ENCODE data around the gene C3orf20. TPM values are rescaled to one million over a fixed set of nuclear protein-coding genes. Genes with fewer than 3 reads are reported as not detected.

C3orf20 gene
- total and polyA plus RNA-seq, 2 experiments from 2014 or later = not detected

DNA sequence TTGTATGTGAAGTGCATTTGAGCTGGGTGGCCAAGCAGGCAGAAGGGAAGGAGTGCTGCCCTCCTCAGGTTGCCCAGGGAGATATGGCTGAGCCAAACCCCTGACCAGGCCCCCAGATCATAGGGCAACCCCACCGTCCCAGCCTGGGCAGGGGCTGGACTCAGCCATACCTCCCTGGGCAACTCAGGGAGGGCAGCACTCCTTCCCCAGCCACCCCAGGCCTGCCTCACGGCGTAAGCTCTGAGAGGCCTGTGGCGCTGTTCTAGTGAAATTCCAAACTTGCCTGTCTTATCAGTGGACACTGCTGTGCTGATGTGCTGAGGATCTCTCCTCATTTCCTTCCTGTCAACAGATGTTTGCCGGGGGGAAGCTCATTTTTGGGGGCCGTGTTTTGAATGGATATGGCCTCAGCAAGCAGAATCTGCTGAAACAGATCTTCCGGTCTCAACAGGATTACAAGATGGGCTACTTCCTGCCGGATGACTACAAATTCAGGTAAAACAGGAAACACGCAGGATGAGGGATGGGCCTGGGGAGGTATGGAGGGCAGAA lies 86.3 kb downstream of the C3orf20 start:
- no peak overlapping the region for H3K4me3 Mint-ChIP-seq
- H3K27me3 ChIP-seq (ENCODE audit: insufficient read depth) = no peaks in the 10 kb centered on the region
- H3K4me3 ChIP-seq = no peak overlapping the region
- H3K36me3 ChIP-seq (ENCODE audit: insufficient read depth) = no peaks in the 10 kb centered on the region
- H3K27ac ChIP-seq (ENCODE audit: low read depth) = no peak overlapping the region
- H3K79me2 ChIP-seq (replicated peaks; ENCODE audit: insufficient read depth) = no peaks in the 10 kb centered on the region
- peak; percentile 88 for ATAC-seq
- no peaks in the 10 kb centered on the region for H3K9me2 ChIP-seq (ENCODE audit: insufficient read depth)
- H3K4me1 ChIP-seq (ENCODE audit: insufficient read depth) = no peaks in the 10 kb centered on the region
- H2AFZ ChIP-seq = peak overlapping the region; percentile 72; the same call in 1 of the 2 replicates
- H3F3A ChIP-seq (replicated peaks; ENCODE audit: low read depth) = no peaks in the 10 kb centered on the region
- no peaks in the 10 kb centered on the region for H3K36me3 Mint-ChIP-seq (ENCODE audit: low read depth)
- H3K9me3 Mint-ChIP-seq = no peaks in the 10 kb centered on the region
- H3K27me3 Mint-ChIP-seq (ENCODE audit: insufficient read depth, low read depth, poor library complexity) = peaks cover 6% of the 10 kb centered on the region
- H3K4me1 Mint-ChIP-seq = peaks cover 4% of the 10 kb centered on the region
- H3K4me2 ChIP-seq = no peak overlapping the region
- DNase-seq (ENCODE audit: low spot score) = peak; percentile 18
- no peaks in the 10 kb centered on the region for H4K20me1 ChIP-seq (replicated peaks; ENCODE audit: insufficient read depth)
- TF ChIP-seq ZNF114 (CRISPR knock-in tag; IDR thresholded peaks at IDR 0.05) (no peak), POLR2AphosphoS5 (IDR thresholded peaks at IDR 0.05; ENCODE audit: low read depth) (no peak), STAT1 (IDR thresholded peaks at IDR 0.05; ENCODE audit: unreplicated experiment) (no peak), EZH2 (IDR thresholded peaks at IDR 0.05; ENCODE audit: low read depth, unreplicated experiment) (no peak), NANOG (IDR thresholded peaks at IDR 0.05; ENCODE audit: borderline replicate concordance) (no peak)
- TF ChIP-seq, protein P1, sequence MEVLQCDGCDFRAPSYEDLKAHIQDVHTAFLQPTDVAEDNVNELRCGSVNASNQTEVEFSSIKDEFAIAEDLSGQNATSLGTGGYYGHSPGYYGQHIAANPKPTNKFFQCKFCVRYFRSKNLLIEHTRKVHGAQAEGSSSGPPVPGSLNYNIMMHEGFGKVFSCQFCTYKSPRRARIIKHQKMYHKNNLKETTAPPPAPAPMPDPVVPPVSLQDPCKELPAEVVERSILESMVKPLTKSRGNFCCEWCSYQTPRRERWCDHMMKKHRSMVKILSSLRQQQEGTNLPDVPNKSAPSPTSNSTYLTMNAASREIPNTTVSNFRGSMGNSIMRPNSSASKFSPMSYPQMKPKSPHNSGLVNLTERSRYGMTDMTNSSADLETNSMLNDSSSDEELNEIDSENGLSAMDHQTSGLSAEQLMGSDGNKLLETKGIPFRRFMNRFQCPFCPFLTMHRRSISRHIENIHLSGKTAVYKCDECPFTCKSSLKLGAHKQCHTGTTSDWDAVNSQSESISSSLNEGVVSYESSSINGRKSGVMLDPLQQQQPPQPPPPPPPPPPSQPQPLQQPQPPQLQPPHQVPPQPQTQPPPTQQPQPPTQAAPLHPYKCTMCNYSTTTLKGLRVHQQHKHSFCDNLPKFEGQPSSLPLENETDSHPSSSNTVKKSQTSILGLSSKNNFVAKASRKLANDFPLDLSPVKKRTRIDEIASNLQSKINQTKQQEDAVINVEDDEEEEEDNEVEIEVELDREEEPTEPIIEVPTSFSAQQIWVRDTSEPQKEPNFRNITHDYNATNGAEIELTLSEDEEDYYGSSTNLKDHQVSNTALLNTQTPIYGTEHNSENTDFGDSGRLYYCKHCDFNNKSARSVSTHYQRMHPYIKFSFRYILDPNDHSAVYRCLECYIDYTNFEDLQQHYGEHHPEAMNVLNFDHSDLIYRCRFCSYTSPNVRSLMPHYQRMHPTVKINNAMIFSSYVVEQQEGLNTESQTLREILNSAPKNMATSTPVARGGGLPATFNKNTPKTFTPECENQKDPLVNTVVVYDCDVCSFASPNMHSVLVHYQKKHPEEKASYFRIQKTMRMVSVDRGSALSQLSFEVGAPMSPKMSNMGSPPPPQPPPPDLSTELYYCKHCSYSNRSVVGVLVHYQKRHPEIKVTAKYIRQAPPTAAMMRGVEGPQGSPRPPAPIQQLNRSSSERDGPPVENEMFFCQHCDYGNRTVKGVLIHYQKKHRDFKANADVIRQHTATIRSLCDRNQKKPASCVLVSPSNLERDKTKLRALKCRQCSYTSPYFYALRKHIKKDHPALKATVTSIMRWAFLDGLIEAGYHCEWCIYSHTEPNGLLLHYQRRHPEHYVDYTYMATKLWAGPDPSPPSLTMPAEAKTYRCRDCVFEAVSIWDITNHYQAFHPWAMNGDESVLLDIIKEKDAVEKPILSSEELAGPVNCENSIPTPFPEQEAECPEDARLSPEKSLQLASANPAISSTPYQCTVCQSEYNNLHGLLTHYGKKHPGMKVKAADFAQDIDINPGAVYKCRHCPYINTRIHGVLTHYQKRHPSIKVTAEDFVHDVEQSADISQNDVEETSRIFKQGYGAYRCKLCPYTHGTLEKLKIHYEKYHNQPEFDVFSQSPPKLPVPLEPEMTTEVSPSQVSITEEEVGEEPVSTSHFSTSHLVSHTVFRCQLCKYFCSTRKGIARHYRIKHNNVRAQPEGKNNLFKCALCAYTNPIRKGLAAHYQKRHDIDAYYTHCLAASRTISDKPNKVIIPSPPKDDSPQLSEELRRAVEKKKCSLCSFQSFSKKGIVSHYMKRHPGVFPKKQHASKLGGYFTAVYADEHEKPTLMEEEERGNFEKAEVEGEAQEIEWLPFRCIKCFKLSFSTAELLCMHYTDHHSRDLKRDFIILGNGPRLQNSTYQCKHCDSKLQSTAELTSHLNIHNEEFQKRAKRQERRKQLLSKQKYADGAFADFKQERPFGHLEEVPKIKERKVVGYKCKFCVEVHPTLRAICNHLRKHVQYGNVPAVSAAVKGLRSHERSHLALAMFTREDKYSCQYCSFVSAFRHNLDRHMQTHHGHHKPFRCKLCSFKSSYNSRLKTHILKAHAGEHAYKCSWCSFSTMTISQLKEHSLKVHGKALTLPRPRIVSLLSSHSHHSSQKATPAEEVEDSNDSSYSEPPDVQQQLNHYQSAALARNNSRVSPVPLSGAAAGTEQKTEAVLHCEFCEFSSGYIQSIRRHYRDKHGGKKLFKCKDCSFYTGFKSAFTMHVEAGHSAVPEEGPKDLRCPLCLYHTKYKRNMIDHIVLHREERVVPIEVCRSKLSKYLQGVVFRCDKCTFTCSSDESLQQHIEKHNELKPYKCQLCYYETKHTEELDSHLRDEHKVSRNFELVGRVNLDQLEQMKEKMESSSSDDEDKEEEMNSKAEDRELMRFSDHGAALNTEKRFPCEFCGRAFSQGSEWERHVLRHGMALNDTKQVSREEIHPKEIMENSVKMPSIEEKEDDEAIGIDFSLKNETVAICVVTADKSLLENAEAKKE (CRISPR knock-in tag; IDR thresholded peaks at IDR 0.05) = no peak
- TF ChIP-seq, protein P2, sequence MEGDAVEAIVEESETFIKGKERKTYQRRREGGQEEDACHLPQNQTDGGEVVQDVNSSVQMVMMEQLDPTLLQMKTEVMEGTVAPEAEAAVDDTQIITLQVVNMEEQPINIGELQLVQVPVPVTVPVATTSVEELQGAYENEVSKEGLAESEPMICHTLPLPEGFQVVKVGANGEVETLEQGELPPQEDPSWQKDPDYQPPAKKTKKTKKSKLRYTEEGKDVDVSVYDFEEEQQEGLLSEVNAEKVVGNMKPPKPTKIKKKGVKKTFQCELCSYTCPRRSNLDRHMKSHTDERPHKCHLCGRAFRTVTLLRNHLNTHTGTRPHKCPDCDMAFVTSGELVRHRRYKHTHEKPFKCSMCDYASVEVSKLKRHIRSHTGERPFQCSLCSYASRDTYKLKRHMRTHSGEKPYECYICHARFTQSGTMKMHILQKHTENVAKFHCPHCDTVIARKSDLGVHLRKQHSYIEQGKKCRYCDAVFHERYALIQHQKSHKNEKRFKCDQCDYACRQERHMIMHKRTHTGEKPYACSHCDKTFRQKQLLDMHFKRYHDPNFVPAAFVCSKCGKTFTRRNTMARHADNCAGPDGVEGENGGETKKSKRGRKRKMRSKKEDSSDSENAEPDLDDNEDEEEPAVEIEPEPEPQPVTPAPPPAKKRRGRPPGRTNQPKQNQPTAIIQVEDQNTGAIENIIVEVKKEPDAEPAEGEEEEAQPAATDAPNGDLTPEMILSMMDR (conservative IDR thresholded peaks at IDR 0.05; ENCODE audit: low read depth in 2 of 2) = peak in 1 of 2 experiments; percentile 63; a peak in 3 of 4 replicates
- H3K27ac Mint-ChIP-seq = no peak overlapping the region
